ENCODE results near the gene LIMS4.
"Not testable (repeated sequence)": the region's sequence is repeated elsewhere in the genome, so short reads cannot be mapped to it uniquely, and the experiment has no call there.

The LIMS4 gene

GRCh38 chr2:110472171-110473058 lies at the start of gene LIMS4:
Gene LIMS4, minus strand, starts transcription at chr2:110472816. Its CDS starts 38 bp downstream, at chr2:110472778.
- not testable (repeated sequence) for DNase-seq (ENCODE audit: low read depth in 3 of 3)

GRCh38 chr2:110499755-110500377 lies 27.2 kb upstream of the LIMS4 start:
- not testable (repeated sequence) for DNase-seq (ENCODE audit: low read depth in 3 of 3)

- not testable (repeated sequence) for DNase-seq (ENCODE audit: low read depth in 3 of 3)
These were observed 23.4 kb upstream of the LIMS4 start for GRCh38 chr2:110496027-110496426.

- not testable (repeated sequence) for DNase-seq (ENCODE audit: low read depth in 3 of 3)
These were observed 21.9 kb upstream of the LIMS4 start for GRCh38 chr2:110494488-110494887.

GRCh38 chr2:110488991-110489390 lies 16.4 kb upstream of the LIMS4 start:
- DNase-seq (ENCODE audit: low read depth in 3 of 3), result not testable (repeated sequence)

- not testable (repeated sequence) for DNase-seq (ENCODE audit: low read depth in 3 of 3)
These were observed 10.1 kb upstream of the LIMS4 start for GRCh38 chr2:110482697-110483096.

GRCh38 chr2:110481200-110481599 lies 8.6 kb upstream of the LIMS4 start:
- not testable (repeated sequence) for DNase-seq (ENCODE audit: low read depth in 3 of 3)

GRCh38 chr2:110480084-110480483 lies 7.5 kb upstream of the LIMS4 start:
- DNase-seq (ENCODE audit: low read depth in 3 of 3), result not testable (repeated sequence)

- not testable (repeated sequence) for DNase-seq (ENCODE audit: low read depth in 3 of 3)
These were observed 4.8 kb upstream of the LIMS4 start for GRCh38 chr2:110477370-110477769.

- not testable (repeated sequence) for DNase-seq (ENCODE audit: low read depth in 3 of 3)
These were observed 4.3 kb upstream of the LIMS4 start for GRCh38 chr2:110476952-110477351.

GRCh38 chr2:110475627-110476359 lies 3.2 kb upstream of the LIMS4 start:
- DNase-seq (ENCODE audit: low read depth in 3 of 3), result not testable (repeated sequence)

- DNase-seq (ENCODE audit: low read depth in 3 of 3), result not testable (repeated sequence)
These were observed 2.3 kb upstream of the LIMS4 start for GRCh38 chr2:110474898-110475297.

GRCh38 chr2:110473059-110473358 lies 393 bp upstream of the LIMS4 start:
- not testable (repeated sequence) for DNase-seq (ENCODE audit: low read depth in 3 of 3)

GRCh38 chr2:110468921-110469320 lies 3.7 kb downstream of the LIMS4 start:
- not testable (repeated sequence) for DNase-seq (ENCODE audit: low read depth in 3 of 3)

GRCh38 chr2:110465312-110465711 lies 7.3 kb downstream of the LIMS4 start:
- not testable (repeated sequence) for DNase-seq (ENCODE audit: low read depth in 3 of 3)

GRCh38 chr2:110462458-110462857 lies 10.2 kb downstream of the LIMS4 start:
- DNase-seq (ENCODE audit: low read depth in 3 of 3), result not testable (repeated sequence)

GRCh38 chr2:110460318-110460717 lies 12.3 kb downstream of the LIMS4 start:
- DNase-seq (ENCODE audit: low read depth in 3 of 3), result not testable (repeated sequence)

GRCh38 chr2:110457214-110457590 lies 15.4 kb downstream of the LIMS4 start:
- not testable (repeated sequence) for DNase-seq (ENCODE audit: low read depth in 3 of 3)

GRCh38 chr2:110456291-110457213 lies 16.1 kb downstream of the LIMS4 start:
- DNase-seq (ENCODE audit: low read depth in 3 of 3), result not testable (repeated sequence)

GRCh38 chr2:110455080-110455670 lies 17.4 kb downstream of the LIMS4 start:
- not testable (repeated sequence) for DNase-seq (ENCODE audit: low read depth in 3 of 3)

- not testable (repeated sequence) for DNase-seq (ENCODE audit: low read depth in 3 of 3)
These were observed 21.7 kb downstream of the LIMS4 start for GRCh38 chr2:110450951-110451350.

Data from stimulated activated CD4-positive, alpha-beta T cell treated with anti-CD3 and anti-CD28 coated beads, TNF-alpha, amount 100 ng/mL, for 48 hours (primary cell).